Neural crest cell (in vitro differentiated cells): Measurements from ENCODE around the gene CARMIL1. TPM values are rescaled to one million over a fixed set of nuclear protein-coding genes. Genes with fewer than 3 reads are reported as not detected.

ENCODE experiments used
- DNase-seq: peaks from one replicate; pipeline ENCODE4 v3.0.0; 2021; ENCODE audit warnings: low read depth, mixed read lengths, low spot score
- H3K27ac Mint-ChIP-seq: one replicate; pipeline ENCODE4 v1.8.0; 2021; ENCODE audit warnings: mild to moderate bottlenecking, mixed read lengths; ENCODE audit not compliant: unreplicated experiment
- H3K27me3 Mint-ChIP-seq: 2 replicates; pipeline ENCODE4 v1.8.0; 2021; ENCODE audit warnings: low read depth, mild to moderate bottlenecking, mixed read lengths
- H3K36me3 Mint-ChIP-seq: 2 replicates; pipeline ENCODE4 v1.8.0; 2021; ENCODE audit warnings: low read depth, mild to moderate bottlenecking, mixed read lengths
- H3K4me1 Mint-ChIP-seq: 2 replicates; pipeline ENCODE4 v1.8.0; 2021; ENCODE audit warnings: mixed read lengths
- H3K4me3 Mint-ChIP-seq: one replicate; pipeline ENCODE4 v1.8.0; 2021; ENCODE audit warnings: mild to moderate bottlenecking, mixed read lengths
- H3K9me3 Mint-ChIP-seq: 2 replicates; pipeline ENCODE4 v1.8.0; 2021; ENCODE audit warnings: mixed read lengths
- CTCF ChIP-seq: fragments of 200-600 bp; sonication (generic); conservative IDR thresholded peaks from 2 replicates; pipeline ENCODE4 v1.5.0; 2021; ENCODE audit warnings: antibody characterized with exemption, mild to moderate bottlenecking
- total RNA-seq: library from RNA; stranded (reverse); gene quantifications from 2 replicates; pipeline ENCODE4 v1.2.1, GENCODE V29; 2021

Gene CARMIL1
- total RNA-seq, 1 donor from 2014 or later, result 4.5 TPM

- Mint-ChIP-seq H3K27me3 (no peaks in the 10 kb centered on the region), H3K4me1 (peaks cover 10% of the 10 kb centered on the region), H3K9me3 (no peaks in the 10 kb centered on the region), H3K27ac (no peak overlapping the region), H3K36me3 (no peaks in the 10 kb centered on the region), H3K4me3 (no peak overlapping the region)
- no peak for TF ChIP-seq CTCF
- no peak for DNase-seq
Measured at GRCh38 chr6:25623065-25623464, 343.9 kb downstream of the CARMIL1 start.

GRCh38 chr6:25623879-25624278, 344.7 kb downstream of the CARMIL1 start:
- H3K27ac Mint-ChIP-seq, result no peak overlapping the region
- TF ChIP-seq CTCF, result no peak
- H3K4me3 Mint-ChIP-seq, result no peak overlapping the region
- no peaks in the 10 kb centered on the region for H3K36me3 Mint-ChIP-seq
- H3K9me3 Mint-ChIP-seq, result no peaks in the 10 kb centered on the region
- no peak for DNase-seq
- H3K4me1 Mint-ChIP-seq, result peaks cover 16% of the 10 kb centered on the region
- H3K27me3 Mint-ChIP-seq, result no peaks in the 10 kb centered on the region

DNA sequence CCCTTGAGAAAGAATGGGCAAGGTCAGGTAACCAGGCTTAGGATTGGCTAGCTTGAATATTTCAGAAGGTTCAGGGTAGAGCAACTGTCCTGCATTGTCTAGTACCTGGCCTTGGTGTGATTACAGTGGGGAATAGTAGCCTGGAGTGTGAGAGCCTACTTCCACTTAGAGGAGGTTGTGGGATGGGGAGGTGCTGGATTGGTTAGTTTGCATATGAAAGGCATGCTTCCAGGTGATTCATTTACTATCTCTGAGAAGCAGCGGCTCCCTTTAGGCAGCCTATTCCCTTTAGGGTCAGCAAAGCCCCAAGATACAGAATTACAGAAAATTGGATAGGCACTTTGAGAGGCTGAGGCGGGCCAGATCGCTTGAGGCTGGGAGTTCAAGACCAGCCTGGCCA, 347.8 kb downstream of the CARMIL1 start:
- Mint-ChIP-seq H3K27me3 (no peaks in the 10 kb centered on the region), H3K4me3 (no peak overlapping the region), H3K4me1 (peaks cover 18% of the 10 kb centered on the region), H3K27ac (no peak overlapping the region), H3K36me3 (no peaks in the 10 kb centered on the region), H3K9me3 (no peaks in the 10 kb centered on the region)
- no peak for DNase-seq
- no peak for TF ChIP-seq CTCF

DNA sequence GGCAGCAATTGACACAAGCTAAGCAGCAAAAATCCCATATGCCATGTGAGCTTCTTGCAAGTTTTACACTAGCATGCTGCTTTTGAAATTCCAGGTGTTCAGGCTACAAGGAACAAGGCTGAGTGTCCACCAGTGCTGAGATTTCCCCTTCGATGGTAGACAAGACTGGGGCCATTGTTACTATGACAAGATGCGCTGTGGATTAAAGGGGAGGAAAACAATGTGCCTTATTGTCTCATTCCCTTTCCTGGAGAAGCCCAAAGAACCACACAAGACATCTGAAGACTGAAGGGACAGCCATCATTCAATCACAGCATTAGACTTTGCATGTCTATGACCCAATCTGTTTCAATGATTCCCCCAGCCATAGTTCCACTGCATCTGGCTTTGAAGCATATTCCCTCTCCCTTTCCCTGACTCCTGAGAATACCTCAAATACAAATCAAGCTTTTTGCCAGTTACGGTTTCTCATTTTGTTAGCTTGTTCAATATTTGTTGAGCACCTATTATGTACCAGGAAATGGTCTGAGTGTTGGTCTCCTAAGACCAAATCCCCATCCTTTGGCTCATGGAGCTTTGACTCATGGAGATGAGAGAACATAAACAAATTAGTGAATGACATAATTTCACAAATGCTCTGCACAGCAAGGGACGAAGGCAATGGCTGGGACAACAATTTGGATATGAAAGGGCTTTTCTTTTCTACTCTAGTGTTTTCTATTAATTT, 349.5 kb downstream of the CARMIL1 start:
- no peaks in the 10 kb centered on the region for H3K27me3 Mint-ChIP-seq
- peaks cover 18% of the 10 kb centered on the region for H3K4me1 Mint-ChIP-seq
- no peaks in the 10 kb centered on the region for H3K9me3 Mint-ChIP-seq
- no peaks in the 10 kb centered on the region for H3K36me3 Mint-ChIP-seq
- no peak overlapping the region for H3K27ac Mint-ChIP-seq
- no peak for TF ChIP-seq CTCF
- DNase-seq, result no peak
- no peak overlapping the region for H3K4me3 Mint-ChIP-seq

DNA sequence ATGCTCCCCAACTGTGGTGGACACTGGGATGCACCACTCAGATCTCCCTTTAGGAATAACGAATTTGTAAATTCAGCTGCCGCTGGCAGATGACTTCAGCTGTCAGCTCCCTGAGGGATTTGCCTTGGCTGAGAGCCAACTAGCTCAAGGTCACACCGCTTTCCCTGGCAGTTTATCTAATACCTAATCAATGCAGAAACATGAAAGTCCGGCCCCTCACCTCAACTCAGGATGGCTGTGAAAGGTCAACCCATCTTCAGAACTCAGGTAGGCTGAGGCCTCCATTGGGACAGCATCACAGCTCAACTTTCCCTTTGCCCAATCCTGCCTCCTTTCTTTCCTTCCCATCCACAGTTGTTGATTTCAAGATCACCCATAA, 350.0 kb downstream of the CARMIL1 start:
- H3K27ac Mint-ChIP-seq, result peak overlapping the region; percentile 88
- H3K4me1 Mint-ChIP-seq, result peaks cover 18% of the 10 kb centered on the region
- H3K9me3 Mint-ChIP-seq, result no peaks in the 10 kb centered on the region
- DNase-seq, result no peak
- no peak overlapping the region for H3K4me3 Mint-ChIP-seq
- no peaks in the 10 kb centered on the region for H3K27me3 Mint-ChIP-seq
- H3K36me3 Mint-ChIP-seq, result no peaks in the 10 kb centered on the region
- TF ChIP-seq CTCF, result no peak
